ENCODE results near the gene HPCAL1.
A peak's percentile ranks its signal among the peaks of the same experiment; 100 is the strongest.

HPCAL1 gene

DNA sequence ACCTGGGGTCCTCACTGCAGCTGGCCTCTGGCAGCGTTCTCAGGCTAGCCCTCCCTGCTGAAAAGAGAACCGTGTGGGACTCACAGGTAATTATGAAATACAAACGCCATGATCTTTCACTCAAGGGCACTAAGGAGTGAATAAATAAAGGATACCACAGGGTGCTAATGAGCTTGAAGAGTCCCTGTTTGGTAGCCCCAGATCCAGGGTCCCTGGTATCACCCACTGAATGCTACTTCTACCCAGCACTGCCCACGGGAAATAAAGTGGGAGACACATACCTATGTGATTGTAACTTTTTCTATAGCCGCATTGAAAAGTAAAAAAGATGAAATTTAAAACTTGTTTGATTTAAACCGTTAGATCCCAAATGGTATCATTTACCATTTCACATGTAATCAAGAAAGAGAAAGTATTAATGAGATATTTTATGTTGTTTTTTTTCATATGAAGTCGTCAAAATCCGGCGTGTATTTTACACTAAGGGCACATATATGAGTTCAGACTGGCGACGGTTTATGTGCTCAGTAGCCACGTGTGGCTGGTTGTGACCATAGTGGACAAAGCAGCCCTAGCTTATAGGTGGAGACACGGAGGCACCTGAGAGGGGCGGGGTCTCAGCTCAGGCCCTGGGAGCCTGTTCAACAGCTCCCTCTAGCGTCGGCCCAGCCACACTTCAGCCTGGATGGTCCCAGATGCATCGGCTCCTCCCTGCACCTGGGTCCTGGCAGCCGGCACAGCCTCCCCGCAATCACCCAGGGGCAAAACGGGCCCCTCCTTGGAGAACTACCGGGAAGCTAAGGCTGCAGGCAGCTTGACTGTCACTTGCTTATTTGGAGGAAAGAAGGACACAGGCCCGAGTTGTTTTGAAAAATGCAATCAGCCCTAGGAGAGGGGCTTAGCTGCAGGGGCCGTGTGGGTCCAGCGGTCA lies 106.2 kb downstream of the HPCAL1 start:
- DNase-seq, result peak; percentile 92 to 93

DNA sequence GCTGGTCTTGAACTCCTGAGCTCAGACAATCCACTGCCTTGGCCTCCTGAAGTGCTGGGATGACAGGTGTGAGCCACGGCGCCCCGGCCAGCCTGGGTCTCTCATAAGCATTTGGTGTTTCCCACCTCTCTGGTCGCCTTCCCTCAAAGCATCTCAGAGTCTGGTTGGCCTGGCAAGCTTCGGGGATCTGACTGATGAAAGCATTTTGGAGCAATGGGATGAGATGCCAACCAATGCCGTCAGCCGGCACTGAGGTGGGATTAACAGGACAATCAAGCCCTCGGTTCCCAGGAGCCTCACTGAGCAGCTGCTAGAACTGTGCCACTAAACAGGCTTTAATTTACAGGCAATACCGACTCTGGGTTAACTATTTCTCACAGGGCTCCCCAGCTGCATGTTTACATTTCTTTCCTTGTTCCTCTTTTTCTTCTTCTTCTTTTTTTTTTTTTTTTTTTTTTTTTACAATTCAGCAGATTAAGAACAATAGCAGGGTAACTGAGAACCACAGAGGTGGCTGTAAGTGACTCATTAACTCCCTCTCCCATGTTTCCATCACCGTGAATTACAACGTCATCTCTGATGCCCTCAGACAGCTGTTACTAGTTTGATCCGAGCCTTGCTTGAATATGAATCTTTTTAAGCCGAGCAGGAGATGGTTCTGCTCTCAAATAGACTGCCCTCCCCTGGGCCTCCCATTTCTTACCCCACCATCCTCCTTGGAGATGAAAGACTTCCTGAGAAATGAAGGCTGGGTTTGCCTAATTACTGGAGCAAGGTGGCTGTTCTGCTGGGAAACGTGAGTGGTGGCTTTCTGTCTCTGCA lies 107.5 kb downstream of the HPCAL1 start:
- DNase-seq, result no peak

DNA sequence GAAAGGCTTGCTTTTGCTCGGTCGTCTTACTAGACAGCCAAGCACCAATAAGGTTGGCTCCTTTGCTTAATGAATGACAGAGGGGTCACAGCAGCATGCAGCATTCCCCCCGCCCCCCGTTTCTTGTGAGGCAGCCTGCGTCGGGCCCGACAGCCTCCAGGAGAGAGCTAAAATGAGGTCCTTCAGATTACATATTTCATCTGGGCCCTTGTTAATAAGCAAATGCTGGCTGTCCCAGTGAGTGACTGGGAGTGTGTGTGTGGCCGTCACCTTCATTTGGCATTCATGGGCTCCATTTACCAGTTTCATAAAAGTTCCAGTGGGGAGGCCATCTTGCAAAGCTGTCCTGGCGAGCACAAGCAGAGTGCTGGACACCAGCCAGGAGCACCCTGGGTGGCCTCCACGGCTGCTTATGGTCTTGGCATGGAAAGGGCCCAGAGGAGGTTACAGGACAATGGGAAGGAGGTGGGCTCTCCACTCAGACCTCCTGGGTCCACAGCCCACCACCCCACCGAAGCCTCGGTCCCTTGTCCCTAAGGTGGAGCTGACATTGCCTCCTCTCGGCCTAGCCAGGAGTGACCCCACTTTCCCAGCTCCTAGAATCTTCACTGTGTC lies 108.2 kb downstream of the HPCAL1 start:
- DNase-seq, result peak; percentile 30 to 61

DNA sequence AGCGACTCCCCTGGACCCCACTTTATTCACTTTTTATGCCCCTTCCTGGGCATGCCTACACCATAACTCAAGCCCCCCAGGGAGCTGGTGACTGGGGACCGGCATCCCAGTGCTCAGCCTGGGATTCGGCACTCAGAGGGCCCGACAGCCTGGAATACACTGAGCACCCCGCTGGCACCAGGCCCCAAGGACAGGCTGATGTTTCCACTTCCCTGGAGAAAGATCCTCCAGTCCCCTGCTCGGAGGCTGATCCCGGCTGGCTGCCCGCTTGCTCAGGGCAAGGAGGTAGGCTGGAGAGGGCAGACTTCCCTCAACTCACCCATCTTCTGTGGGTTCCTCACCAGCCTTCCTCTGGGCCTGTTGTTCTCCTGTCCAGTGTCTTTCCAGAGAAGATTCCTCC lies 108.9 kb downstream of the HPCAL1 start:
- DNase-seq, result no peak

DNA sequence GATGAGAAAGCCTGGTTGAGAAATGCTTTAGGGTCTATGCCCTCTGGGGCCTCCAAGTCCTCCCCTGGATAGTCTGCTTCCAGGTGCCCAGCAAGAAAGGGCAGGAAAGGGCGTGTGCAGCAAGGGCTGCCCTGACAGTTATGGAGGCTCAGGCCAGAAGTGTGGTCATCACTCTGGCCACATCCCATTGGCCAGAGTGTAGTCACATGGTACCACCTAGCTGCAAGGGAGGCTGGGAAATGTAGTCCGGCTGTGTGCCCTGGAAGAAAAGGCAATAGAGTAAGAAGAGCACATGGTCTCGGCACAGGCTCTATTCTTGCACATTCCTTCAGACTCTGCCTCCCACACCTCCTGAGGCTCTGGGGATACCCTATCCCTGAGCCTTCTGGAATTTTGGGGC lies 109.7 kb downstream of the HPCAL1 start:
- peak in 1 of 2 experiments; percentile 49 for DNase-seq

DNA sequence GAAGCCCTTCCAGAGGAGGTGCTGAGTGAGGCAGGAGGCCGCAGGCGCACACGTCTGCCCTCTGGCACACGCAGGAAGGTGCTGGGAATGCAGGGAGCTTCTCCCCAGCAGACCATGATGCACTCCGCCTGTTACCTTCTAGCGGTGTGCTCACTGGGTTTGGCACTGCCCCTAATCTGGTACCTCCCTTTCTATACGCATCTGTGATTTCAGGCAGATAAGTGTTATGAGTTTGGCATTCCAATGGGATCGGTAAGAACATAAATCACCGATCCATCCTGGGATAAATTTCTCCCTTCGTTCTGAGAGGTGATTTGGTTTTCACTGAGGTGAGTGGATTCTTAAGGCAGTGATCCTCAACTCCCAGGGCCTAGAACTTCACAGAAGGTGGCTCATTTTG lies 110.8 kb downstream of the HPCAL1 start:
- no peak for DNase-seq

DNA sequence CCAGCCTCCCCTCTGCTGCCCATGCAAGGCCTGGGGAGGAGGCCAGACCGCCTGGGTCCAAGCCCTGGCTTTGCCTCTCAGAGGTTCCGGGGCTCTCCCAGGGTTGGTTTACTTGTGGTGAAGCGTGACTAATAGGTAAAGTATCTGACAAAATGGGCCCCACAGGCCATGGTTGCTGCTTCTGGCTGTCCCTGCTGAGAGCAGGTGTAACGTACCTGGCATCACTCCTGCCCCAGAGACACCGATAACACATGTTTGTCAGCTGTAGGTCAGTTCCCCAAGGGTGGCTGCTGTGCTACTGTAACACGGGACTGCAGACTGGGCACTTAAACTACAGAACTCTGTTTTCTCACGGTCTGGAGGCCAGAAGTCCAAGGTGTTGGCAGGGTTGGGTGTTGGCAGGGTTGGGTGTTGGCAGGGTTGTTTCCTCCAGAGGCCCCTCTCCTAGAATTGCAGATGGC lies 111.3 kb downstream of the HPCAL1 start:
- peak; percentile 74 to 90 for DNase-seq

DNA sequence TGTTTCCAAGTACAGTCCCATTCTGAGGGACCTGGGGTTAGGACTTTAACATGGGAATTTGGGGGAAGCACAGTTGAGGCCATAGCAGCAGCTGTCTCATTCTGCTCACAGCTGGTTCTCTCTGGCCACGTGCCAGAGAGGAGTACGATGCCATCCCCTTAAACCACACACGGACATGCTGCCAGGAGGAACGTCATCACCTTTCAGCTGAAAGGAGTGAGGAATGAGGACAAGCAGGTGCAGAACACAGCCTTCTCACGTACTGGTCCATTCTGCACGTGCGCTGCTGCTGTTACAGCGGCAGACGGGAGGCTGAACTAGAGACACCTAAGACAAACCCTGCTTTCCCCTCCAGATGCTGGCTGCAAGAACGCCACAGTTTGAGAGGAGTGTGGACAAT lies 111.9 kb downstream of the HPCAL1 start:
- peak; percentile 61 to 80 for DNase-seq

DNA sequence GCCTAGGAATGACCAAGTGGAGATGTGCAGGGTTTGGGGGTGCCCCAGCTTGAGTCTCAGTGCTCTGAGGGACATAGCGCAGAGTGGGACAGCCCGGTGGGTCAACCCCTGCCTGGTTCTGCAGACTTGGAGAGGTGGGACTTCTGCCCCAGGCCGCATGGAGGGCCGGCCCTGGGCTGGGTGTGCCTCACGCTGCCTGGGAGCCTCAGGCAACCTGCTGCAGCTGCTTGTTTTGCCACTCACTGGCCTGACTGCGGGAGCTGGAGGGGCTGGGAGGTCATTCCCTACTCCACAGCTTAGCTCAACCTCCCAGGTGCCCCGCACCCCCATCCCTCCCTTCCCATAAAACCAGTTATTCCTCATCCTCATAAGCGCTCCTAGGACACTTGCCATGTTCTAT lies 112.3 kb downstream of the HPCAL1 start:
- DNase-seq, result no peak

DNA sequence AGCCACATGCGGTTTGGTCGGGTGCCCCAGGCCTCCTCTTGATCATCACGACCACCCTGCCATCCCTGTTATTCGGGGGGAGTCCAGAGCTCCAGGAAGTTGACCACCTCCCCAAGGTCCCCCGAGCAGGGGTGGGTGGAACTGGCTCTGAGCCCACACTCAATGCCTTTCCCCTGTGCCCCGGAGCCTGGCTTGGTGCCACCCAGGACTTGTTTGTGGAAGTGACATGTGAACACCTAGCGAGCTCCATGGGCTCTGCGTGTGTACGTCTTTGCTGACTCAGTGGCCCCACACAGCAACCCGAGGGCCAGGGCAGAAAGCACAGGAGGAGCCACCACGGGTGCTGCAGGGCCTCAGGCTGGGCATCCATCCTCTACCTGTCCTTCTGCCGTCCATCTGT lies 112.9 kb downstream of the HPCAL1 start:
- DNase-seq, result no peak

DNA sequence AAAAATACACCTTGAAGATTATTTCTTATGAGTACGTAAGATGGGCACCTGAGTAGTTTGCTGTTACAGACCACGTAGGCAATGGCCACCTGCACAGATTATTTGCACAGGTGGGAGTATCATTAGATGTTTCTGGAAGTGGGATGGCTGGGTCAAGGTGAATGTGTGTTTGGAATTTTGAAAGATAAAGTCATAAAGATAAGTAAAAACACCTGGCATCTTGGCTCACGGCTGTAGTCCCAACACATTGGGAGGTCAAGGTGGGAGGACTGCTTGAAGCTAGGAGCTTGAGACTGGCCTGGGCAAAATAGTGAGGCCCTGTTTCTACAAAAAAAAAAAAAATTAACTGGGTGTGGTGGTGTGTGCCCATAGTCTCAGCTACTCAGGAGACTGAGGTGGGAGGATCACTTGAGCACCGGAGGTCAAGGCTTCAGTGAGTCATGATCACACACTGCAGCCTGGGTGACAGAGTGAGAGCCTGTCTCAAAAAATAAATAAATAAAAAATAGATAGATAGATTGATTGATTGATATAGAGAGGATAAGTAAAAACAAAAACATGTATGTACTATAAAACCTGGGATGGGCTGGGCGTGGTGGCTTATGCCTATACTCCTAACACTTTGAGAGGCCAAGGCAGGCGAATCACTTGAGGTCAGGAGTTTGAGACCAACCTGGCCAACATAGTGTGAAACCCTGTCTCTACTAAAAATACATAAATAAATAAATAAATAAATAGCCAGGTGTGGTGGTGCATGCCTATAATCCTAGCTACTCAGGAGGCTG lies 115.0 kb downstream of the HPCAL1 start:
- DNase-seq, result no peak

DNA sequence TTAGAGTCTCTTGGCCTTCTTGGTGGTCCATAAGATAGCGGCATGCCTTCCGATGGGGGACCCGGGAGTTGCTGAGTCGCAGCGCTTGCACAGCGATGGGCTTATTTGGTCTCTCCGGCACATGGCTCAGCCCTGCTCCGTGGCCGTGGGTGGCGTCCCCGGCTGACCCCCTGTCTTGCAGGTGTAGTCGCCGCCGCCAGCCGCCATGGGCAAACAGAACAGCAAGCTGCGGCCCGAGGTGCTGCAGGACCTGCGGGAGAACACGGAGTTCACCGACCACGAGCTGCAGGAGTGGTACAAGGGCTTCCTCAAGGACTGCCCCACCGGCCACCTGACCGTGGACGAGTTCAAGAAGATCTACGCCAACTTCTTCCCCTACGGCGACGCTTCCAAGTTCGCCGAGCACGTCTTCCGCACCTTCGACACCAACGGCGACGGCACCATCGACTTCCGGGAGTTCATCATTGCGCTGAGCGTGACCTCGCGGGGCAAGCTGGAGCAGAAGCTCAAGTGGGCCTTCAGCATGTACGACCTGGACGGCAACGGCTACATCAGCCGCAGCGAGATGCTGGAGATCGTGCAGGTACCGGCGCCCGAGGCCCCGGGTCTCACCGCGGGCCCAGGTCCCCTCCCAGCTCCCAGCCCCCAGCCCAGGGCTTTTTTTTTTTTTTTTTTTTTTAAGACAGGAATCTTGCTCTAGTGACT lies 117.0 kb downstream of the HPCAL1 start:
- DNase-seq, result no peak

DNA sequence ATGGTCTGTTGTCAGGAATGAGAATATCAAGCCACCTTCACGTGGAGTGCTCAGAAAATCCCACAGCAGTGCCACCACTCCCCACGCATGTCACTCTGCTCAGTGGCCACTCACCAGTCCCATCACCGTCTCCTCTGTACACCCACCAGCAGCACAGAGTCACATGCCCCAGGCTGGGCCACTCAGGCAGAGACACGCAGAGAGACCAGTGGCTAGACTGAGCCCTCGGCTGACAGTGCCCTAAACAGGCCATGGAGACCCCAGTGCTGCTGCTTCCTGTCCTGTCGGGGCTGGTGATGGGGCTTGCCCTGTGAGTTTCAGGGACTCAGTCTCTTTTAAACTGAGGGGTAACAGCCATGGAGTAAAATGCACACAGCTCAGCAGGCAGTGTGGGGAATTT lies 119.5 kb downstream of the HPCAL1 start:
- DNase-seq, result no peak

DNA sequence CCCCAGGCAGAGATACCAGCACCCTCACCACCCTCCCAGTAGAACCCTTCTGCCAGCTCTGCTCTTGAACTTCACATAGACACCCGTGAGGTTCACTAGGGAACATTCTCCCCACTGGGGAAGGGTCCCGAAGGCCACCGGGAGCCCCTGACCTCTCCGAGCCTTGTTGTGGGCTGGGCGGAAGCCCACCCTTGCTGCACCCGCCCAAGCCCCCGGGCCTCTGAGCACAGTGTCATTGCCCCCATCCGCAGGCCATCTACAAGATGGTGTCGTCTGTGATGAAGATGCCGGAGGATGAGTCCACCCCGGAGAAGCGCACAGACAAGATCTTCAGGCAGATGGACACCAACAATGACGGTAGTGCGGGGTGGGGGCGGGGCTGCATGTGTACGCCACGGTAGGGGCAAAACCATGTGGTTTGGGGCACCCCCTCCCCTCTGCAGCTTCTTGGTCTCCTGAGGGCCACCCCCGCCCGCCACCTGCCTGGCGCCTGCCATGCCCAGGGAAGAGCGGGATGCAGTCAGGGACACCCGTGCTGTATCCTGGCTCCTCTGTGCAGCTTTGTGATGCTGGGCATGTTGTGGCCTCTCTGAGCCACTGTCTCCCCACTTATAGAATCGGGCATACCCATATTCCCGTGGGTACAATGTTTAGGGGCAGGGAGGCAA lies 120.2 kb downstream of the HPCAL1 start:
- DNase-seq, result no peak

DNA sequence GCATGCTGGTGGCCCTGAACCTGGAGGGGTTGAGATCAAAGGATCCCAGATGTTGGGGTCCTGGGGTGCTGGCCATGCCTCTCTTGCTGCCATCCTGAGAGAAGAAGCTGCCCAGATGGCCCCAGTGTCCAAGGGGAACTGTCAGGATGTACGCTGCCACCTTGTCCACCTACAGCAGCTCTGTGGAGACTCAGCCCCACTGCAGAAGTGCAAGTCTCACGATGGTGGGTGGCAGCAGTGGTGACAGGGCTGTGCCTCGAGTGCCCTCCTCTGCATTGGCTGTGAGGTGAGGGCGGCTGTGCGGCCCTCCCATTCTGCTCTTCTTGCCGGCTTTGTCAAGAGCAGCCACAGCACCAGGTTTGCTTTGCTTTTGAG lies 120.7 kb downstream of the HPCAL1 start:
- DNase-seq, result no peak

DNA sequence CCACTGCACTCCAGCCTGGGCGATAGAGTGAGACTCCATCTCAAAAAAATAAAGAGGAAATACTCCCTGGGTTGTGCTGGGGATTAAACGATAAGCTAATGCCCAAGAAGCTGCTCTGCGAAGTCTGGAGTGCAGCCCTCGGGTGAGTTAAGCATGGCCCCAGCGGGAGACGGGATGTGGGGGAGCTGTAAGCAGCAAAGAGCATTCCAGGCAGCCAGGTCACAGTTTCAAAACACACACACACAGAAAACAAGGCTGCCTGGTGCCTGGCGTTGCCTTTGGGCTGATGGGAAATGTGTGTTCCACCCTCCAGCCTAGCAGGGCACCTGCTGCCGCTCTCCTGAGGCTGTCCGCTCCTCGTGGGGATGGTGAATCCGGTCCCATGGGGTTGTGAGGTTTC lies 121.3 kb downstream of the HPCAL1 start:
- DNase-seq, result no peak

DNA sequence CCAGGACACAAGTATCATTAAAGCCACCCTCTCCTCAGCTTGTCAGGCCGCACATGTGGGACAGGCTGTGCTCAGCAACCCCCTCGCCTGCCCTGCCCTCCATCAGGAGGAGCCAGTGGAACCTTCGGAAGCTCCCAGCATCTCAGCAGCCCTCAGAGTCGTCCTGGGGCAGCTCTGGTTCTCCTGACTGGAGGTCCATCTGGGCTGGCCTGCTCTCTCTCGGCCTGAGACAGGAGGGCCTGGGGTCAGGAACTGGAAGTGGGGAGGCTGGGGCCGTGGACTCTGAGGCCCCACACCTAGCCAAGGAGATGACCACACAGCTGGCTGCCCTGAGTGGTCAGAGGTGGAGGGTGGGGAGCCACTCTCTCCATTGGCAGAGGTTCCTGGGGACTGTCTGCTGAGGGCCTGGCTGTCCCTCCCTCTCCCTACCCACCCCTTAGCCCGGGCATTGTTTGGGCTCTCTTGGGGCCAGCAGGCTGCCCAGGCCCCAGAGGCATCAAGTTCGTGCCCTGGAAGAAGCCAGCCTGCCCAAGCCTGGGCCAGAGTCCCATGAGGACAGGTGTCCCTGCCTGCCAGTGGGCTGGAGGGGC lies 122.3 kb downstream of the HPCAL1 start:
- no peak for DNase-seq

DNA sequence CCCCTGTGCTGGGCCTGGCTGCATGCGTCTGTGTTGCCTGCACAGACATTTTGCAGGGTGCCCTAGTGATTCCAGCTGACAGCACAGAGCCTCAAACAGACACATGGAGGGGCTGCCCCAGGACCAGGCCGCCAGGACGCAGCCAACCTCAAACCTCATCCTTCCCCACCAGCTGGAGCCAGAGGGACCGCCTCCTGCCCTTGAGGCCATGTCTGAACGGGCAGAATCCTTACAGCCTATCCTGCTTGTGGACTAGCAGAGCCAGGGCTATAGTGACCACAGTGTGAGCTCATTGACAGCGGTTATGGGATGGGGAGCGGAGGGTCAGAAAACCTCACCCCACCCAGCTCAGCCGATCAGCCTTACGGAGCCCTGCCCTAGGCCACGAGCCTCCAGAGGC lies 123.0 kb downstream of the HPCAL1 start:
- DNase-seq, result no peak

DNA sequence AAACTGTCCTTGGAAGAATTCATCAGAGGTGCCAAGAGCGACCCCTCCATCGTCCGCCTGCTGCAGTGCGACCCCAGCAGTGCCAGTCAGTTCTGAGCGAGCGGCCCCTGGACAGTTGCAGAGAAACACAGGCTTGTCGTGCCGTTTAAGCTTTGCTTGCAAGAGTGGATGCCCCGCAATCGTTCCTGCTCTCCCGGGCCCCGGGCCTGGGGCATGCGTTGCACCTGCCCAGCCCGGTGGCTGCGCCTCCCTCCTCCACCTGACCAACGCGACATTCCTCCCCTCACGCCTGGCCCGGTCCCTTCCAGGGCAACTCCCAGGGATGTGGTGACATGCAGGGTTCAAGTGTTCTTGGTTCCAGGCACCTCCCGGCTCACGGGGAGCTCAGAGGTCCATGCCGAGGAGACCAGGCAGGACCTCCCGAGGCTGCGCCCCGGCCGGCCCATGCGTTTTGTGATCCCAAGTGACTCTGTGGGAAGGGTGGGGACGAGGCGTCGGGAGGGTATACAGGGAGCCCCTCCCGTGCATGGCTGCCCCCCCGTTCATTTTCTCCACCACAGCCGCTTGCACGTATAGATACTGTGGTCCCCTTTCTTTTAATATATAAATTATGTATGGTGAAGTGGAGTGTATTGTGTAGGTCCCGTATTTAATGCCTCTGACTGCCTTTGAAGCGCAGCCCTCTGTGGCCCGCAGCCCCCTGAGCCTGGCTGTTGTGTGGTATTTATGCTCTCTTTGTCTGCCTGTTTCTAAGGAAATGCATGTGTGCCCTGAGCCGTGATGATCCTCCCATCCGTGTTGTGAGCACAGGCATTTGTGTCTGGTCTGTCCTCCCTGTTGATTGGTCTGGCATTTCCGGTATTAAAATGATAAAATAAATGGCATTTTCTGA lies 124.3 kb downstream of the HPCAL1 start:
- no peak for DNase-seq

DNA sequence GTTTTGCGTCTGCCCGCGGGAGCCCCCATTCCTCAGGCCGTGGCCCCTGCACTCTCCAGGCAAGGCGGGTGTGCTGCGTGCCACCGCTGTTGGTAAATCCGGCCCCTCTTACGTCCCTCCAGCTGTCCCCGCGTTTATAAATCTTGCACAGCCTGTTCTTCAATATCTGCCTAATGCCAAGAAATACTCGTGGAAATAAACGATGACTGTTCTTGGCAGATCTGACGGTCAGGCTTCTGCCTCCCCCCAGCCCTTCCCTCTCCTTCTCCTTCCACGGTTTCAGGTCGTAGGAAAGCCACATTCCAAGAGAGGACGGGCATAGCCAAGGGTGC lies 124.9 kb downstream of the HPCAL1 start:
- DNase-seq, result no peak
